ENCODE data around the gene VIPR2. TPM values are rescaled to one million over a fixed set of nuclear protein-coding genes. Genes with fewer than 3 reads are reported as not detected.

The VIPR2 gene
- total and polyA plus RNA-seq, 2 of the 13 experiments (the other 11 are each of a cell fraction or from before 2014, with no cell fraction given): not detected

- 0 out of 2 replicates have a peak, but pooled peaks have one; percentile 31 for TF ChIP-seq FOSL2 (CRISPR knock-in tag; IDR thresholded peaks at IDR 0.05)
- TF ChIP-seq FOXJ3 (CRISPR knock-in tag; IDR thresholded peaks at IDR 0.05; ENCODE audit: borderline replicate concordance): peak; percentile 59; the same call in 1 of the 2 replicates
- TF ChIP-seq JUND (CRISPR knock-in tag; IDR thresholded peaks at IDR 0.05): no peak
- TF ChIP-seq, protein P1, sequence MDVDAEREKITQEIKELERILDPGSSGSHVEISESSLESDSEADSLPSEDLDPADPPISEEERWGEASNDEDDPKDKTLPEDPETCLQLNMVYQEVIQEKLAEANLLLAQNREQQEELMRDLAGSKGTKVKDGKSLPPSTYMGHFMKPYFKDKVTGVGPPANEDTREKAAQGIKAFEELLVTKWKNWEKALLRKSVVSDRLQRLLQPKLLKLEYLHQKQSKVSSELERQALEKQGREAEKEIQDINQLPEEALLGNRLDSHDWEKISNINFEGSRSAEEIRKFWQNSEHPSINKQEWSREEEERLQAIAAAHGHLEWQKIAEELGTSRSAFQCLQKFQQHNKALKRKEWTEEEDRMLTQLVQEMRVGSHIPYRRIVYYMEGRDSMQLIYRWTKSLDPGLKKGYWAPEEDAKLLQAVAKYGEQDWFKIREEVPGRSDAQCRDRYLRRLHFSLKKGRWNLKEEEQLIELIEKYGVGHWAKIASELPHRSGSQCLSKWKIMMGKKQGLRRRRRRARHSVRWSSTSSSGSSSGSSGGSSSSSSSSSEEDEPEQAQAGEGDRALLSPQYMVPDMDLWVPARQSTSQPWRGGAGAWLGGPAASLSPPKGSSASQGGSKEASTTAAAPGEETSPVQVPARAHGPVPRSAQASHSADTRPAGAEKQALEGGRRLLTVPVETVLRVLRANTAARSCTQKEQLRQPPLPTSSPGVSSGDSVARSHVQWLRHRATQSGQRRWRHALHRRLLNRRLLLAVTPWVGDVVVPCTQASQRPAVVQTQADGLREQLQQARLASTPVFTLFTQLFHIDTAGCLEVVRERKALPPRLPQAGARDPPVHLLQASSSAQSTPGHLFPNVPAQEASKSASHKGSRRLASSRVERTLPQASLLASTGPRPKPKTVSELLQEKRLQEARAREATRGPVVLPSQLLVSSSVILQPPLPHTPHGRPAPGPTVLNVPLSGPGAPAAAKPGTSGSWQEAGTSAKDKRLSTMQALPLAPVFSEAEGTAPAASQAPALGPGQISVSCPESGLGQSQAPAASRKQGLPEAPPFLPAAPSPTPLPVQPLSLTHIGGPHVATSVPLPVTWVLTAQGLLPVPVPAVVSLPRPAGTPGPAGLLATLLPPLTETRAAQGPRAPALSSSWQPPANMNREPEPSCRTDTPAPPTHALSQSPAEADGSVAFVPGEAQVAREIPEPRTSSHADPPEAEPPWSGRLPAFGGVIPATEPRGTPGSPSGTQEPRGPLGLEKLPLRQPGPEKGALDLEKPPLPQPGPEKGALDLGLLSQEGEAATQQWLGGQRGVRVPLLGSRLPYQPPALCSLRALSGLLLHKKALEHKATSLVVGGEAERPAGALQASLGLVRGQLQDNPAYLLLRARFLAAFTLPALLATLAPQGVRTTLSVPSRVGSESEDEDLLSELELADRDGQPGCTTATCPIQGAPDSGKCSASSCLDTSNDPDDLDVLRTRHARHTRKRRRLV (CRISPR knock-in tag; IDR thresholded peaks at IDR 0.05): no peak
- no peak for TF ChIP-seq ZNF12 (CRISPR knock-in tag; IDR thresholded peaks at IDR 0.05)
- no peak for TF ChIP-seq ZNF263 (CRISPR knock-in tag; IDR thresholded peaks at IDR 0.05)
- TF ChIP-seq ZNF432 (CRISPR knock-in tag; IDR thresholded peaks at IDR 0.05; ENCODE audit: borderline replicate concordance): no peak
- TF ChIP-seq, protein P2, sequence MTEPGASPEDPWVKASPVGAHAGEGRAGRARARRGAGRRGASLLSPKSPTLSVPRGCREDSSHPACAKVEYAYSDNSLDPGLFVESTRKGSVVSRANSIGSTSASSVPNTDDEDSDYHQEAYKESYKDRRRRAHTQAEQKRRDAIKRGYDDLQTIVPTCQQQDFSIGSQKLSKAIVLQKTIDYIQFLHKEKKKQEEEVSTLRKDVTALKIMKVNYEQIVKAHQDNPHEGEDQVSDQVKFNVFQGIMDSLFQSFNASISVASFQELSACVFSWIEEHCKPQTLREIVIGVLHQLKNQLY (CRISPR knock-in tag; IDR thresholded peaks at IDR 0.05): no peak
- peak in 1 of 2 experiments; percentile 95; a peak in 2 of 4 replicates for TF ChIP-seq ATF4 (CRISPR knock-in tag; IDR thresholded peaks at IDR 0.05)
- peak; percentile 68 for TF ChIP-seq ELF3 (CRISPR knock-in tag; IDR thresholded peaks at IDR 0.05)
- no peak for TF ChIP-seq ZNF816 (CRISPR knock-in tag; IDR thresholded peaks at IDR 0.05; ENCODE audit: borderline replicate concordance)
- peak; percentile 82 for TF ChIP-seq SOX5 (CRISPR knock-in tag; IDR thresholded peaks at IDR 0.05; ENCODE audit: borderline replicate concordance)
- TF ChIP-seq ZNF737 (CRISPR knock-in tag; IDR thresholded peaks at IDR 0.05; ENCODE audit: borderline replicate concordance): no peak
- TF ChIP-seq PITX1 (CRISPR knock-in tag; IDR thresholded peaks at IDR 0.05): no peak
- no peak for TF ChIP-seq ZNF343 (CRISPR knock-in tag; IDR thresholded peaks at IDR 0.05)
- no peak for TF ChIP-seq GLI4 (CRISPR knock-in tag; IDR thresholded peaks at IDR 0.05; ENCODE audit: borderline replicate concordance)
- no peak for TF ChIP-seq MZF1 (CRISPR knock-in tag; IDR thresholded peaks at IDR 0.05; ENCODE audit: borderline replicate concordance)
- TF ChIP-seq SNRNP70 (IDR thresholded peaks at IDR 0.05; ENCODE audit: low read depth, low read length): no peak
- TF ChIP-seq HMG20B (CRISPR knock-in tag; conservative IDR thresholded peaks at IDR 0.05): no peak
- no peak for TF ChIP-seq ZFX (CRISPR knock-in tag; IDR thresholded peaks at IDR 0.05; ENCODE audit: low read depth)
- peak; percentile 22; the same call in 1 of the 2 replicates for TF ChIP-seq PATZ1 (CRISPR knock-in tag; IDR thresholded peaks at IDR 0.05)
Observed at GRCh38 chr7:159125955-159126270, 18.8 kb downstream of the VIPR2 start (continued).
